ENCODE results near the gene TBX15. TPM values are rescaled to one million over a fixed set of nuclear protein-coding genes. Genes with fewer than 3 reads are reported as not detected.

TBX15 gene
- total and polyA plus RNA-seq, 4 donors = 0.07 to 0.31 (median 0.24) TPM

DNA sequence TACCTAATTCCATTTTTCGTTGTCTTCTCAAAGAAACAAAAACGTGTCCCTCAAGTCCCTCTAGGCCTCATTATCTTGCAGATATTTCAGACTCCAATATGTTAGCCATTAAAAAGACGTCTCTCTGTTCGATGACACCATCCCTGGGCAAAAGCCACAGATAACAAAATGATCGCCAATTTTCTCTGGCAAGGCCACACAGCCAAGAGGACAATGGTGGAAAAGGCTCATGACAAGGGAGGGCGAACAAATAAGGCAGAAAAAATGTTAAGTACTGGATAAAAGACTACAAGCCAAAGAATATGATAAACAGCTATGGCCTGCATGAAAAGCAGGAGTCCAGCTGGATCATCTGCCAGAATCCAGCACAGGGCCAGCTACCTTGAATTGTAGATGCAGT is 82.9 kb downstream of the TBX15 start:
- Histone ChIP-seq H3K4me3 (no peak overlapping the region), H3K27me3 (ENCODE audit: control insufficient read depth in 3 of 3, insufficient read depth in 3 of 3, low read length in 2 of 3) (peaks cover 0 to 4% (median 0%) of the 10 kb centered on the region in 3 donors), H3K9me3 (ENCODE audit: control insufficient read depth in 4 of 4, insufficient read depth in 3 of 4, low read length in 3 of 4) (no peaks in the 10 kb centered on the region), H3K4me1 (ENCODE audit: control insufficient read depth in 5 of 5, insufficient read depth in 5 of 5, low read length in 5 of 5) (no peaks in the 10 kb centered on the region), H3K36me3 (ENCODE audit: control insufficient read depth in 4 of 4, insufficient read depth in 4 of 4, low read length in 4 of 4) (no peaks in the 10 kb centered on the region), H3K9ac (ENCODE audit: insufficient read depth in 1 of 2, low read length in 2 of 2) (no peak overlapping the region), H3K27ac (ENCODE audit: low read depth in 1 of 2, low read length in 1 of 2) (no peak overlapping the region)
- TF ChIP-seq CTCF (IDR thresholded peaks at IDR 0.05; ENCODE audit: control extremely low read depth, extremely low read depth) = no peak
- ATAC-seq (ENCODE audit: insufficient read depth, low FRiP score) = no peak
- WGBS, 2 donors = 72 to 83% methylated on average over 6 of the region's 6 CpGs
- no peak for DNase-seq

DNA sequence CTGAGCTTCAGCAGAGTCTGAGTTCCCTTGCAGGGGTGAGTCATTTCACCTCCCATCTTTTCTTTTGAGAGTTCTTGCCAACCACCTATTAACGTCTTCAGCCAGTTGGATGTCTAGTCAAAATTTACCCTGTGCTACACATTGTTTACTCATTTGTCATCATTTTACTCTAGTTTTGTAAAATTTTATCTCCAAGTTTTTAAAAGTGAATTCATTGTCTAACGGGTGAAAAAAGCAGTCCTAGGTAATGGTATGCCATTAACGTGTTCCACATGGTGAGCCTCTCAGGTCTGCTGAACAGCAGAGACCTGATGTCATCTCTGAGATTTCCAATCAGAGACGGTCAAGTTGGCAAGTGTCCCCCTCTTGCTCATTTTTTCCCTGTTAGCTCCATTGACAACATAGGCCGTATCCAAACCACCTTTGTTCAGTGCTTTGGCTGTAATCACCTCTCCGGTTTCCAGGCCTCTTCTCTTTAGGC is 85.4 kb downstream of the TBX15 start:
- DNase-seq (no peak), ATAC-seq (ENCODE audit: insufficient read depth, low FRiP score) (no peak)
- WGBS, 2 donors = 85 to 88% methylated on average over 6 of the region's 6 CpGs
- no peak overlapping the region for H3K4me3 ChIP-seq
- H3K36me3 ChIP-seq (ENCODE audit: control insufficient read depth in 4 of 4, insufficient read depth in 4 of 4, low read length in 4 of 4) = no peaks in the 10 kb centered on the region
- H3K27me3 ChIP-seq (ENCODE audit: control insufficient read depth in 3 of 3, insufficient read depth in 3 of 3, low read length in 2 of 3) = no peaks in the 10 kb centered on the region
- H3K4me1 ChIP-seq (ENCODE audit: control insufficient read depth in 5 of 5, insufficient read depth in 5 of 5, low read length in 5 of 5) = no peaks in the 10 kb centered on the region
- H3K27ac ChIP-seq (ENCODE audit: low read depth in 1 of 2, low read length in 1 of 2) = no peak overlapping the region
- no peak for TF ChIP-seq CTCF (IDR thresholded peaks at IDR 0.05; ENCODE audit: control extremely low read depth, extremely low read depth)
- no peak overlapping the region for H3K9ac ChIP-seq (ENCODE audit: insufficient read depth in 1 of 2, low read length in 2 of 2)
- H3K9me3 ChIP-seq (ENCODE audit: control insufficient read depth in 4 of 4, insufficient read depth in 3 of 4, low read length in 3 of 4) = no peaks in the 10 kb centered on the region

DNA sequence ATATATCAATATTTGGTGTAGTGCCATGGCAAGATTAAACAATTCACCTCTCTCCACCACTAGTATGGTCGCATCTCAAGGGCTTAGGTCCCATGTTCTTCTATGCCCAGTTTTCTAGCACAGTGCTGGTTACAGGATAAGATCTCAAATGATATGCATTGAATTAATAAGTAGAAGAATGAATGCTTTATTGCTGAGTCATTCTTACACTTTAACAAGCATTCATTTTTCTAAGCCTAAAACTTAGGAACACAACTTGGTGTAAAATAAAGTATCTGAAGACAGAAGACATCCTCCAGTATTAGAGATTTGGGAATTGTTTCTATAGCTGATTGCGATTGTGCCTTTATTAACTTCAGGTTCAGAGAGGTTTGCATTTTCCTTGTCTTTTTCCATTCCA is 85.8 kb downstream of the TBX15 start:
- ATAC-seq (ENCODE audit: insufficient read depth, low FRiP score) (no peak), DNase-seq (no peak)
- Histone ChIP-seq H3K27me3 (ENCODE audit: control insufficient read depth in 3 of 3, insufficient read depth in 3 of 3, low read length in 2 of 3) (no peaks in the 10 kb centered on the region), H3K4me1 (ENCODE audit: control insufficient read depth in 5 of 5, insufficient read depth in 5 of 5, low read length in 5 of 5) (no peaks in the 10 kb centered on the region), H3K36me3 (ENCODE audit: control insufficient read depth in 4 of 4, insufficient read depth in 4 of 4, low read length in 4 of 4) (no peaks in the 10 kb centered on the region), H3K9me3 (ENCODE audit: control insufficient read depth in 4 of 4, insufficient read depth in 3 of 4, low read length in 3 of 4) (no peaks in the 10 kb centered on the region), H3K27ac (ENCODE audit: low read depth in 1 of 2, low read length in 1 of 2) (no peak overlapping the region), H3K9ac (ENCODE audit: insufficient read depth in 1 of 2, low read length in 2 of 2) (no peak overlapping the region), H3K4me3 (no peak overlapping the region)
- 88 to 96% methylated on average over 2 of the region's 2 CpGs for WGBS, 2 donors
- TF ChIP-seq CTCF (IDR thresholded peaks at IDR 0.05; ENCODE audit: control extremely low read depth, extremely low read depth) = no peak

Data from lung (tissue), 12 donors.